Adrenal gland (tissue), 5 donors: ENCODE measurements around the gene HAGH.

ENCODE experiments used
- POLR2A ChIP-seq, 2 donors: fragments of 450-650 bp; IDR thresholded peaks; one replicate each; pipeline ENCODE4 v1.6.1; 2017; ENCODE audit warnings: antibody characterized with exemption in 2 of 2, mild to moderate bottlenecking in 2 of 2, moderate library complexity in 1 of 2
- TF ChIP-seq, protein P1 (sequence below), 6 experiments: fragments of 450-650 bp in 4 of 6; fragments of 200-600 bp in 2 of 6; sonication (generic) in 1 of 6; IDR thresholded peaks; 1 replicate in 5 of 6; 2 replicates in 1 of 6; pipeline versions ENCODE4 v1.5.1 to v1.8.0; 2016 to 2021; ENCODE audit warnings: antibody characterized with exemption in 6 of 6, mild to moderate bottlenecking in 2 of 6, moderate library complexity in 1 of 6
- donor health status: DM: no; HTN: no; CAD: no.

DNA sequence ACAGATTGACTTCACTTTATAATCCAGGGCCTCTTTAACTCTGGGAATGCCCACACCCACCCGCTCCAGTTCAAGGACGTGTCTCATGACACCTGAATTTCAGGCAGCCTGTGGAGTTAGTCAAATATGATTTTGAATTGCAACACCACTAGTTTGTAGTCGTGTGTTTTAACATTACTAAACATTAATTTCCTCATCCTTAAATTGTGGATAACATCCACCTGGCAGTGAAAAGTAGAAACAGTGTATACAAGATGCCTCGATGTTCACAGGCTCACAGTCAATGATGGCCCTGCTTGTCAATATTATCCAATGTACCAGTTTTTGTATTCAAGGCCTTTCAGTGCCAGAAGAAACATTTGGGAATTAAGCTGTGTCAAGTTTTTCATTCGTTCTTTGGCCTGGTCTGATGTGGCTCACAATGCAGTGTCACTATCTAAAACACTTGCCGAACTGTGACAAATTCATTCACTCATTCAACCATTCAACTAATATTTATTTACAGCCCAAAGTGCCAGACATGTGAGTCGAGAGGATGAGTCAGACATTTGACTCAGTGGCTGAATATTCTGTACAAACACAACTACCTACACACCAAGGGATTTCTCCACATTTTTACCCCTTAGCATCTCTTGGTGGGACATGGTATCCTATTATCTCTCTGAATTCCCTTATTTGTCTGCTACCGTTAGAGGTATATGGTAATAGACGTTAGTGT, 43.9 kb upstream of the HAGH start:
- TF ChIP-seq, protein P1, sequence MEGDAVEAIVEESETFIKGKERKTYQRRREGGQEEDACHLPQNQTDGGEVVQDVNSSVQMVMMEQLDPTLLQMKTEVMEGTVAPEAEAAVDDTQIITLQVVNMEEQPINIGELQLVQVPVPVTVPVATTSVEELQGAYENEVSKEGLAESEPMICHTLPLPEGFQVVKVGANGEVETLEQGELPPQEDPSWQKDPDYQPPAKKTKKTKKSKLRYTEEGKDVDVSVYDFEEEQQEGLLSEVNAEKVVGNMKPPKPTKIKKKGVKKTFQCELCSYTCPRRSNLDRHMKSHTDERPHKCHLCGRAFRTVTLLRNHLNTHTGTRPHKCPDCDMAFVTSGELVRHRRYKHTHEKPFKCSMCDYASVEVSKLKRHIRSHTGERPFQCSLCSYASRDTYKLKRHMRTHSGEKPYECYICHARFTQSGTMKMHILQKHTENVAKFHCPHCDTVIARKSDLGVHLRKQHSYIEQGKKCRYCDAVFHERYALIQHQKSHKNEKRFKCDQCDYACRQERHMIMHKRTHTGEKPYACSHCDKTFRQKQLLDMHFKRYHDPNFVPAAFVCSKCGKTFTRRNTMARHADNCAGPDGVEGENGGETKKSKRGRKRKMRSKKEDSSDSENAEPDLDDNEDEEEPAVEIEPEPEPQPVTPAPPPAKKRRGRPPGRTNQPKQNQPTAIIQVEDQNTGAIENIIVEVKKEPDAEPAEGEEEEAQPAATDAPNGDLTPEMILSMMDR (IDR thresholded peaks at IDR 0.05) = no peak
- no peak for TF ChIP-seq POLR2A (IDR thresholded peaks at IDR 0.05)
